DND-41 (cell line): Measurements from ENCODE around the gene NRXN3.

Experiments
- ATAC-seq: fragments of 200-7000 bp; cut with Tn5 transposase; 3 replicates; pipeline ENCODE4 v1.9.1; 2021; ENCODE audit warnings: low read depth; ENCODE audit not compliant: insufficient read depth
- DNase-seq: peaks from one replicate; pipeline ENCODE4 v3.0.0-alpha.2; 2020
- H2AFZ ChIP-seq: 2 replicates; pipeline ENCODE4 v1.6.0; 2012; ENCODE audit warnings: low read depth, low read length
- H3K27ac ChIP-seq: 2 replicates; pipeline ENCODE4 v1.5.1; 2012; ENCODE audit warnings: low read length, inconsistent platforms
- H3K27me3 ChIP-seq: fragments of 200-600 bp; sonication (generic); 2 replicates; pipeline ENCODE4 v1.6.0; 2012; ENCODE audit warnings: low read length, mild to moderate bottlenecking, inconsistent platforms; ENCODE audit not compliant: insufficient read depth, poor library complexity
- H3K36me3 ChIP-seq: 2 replicates; pipeline ENCODE4 v1.5.1; 2012; ENCODE audit warnings: low read length, inconsistent platforms; ENCODE audit not compliant: insufficient read depth
- H3K4me1 ChIP-seq: 2 replicates; pipeline ENCODE4 v1.5.1; 2012; ENCODE audit warnings: mild to moderate bottlenecking, low read length; ENCODE audit not compliant: insufficient read depth
- H3K4me2 ChIP-seq: 2 replicates; pipeline ENCODE4 v1.6.0; 2012; ENCODE audit warnings: mild to moderate bottlenecking, moderate library complexity, low read length, inconsistent platforms; ENCODE audit not compliant: insufficient read depth
- H3K4me3 ChIP-seq, 2 experiments: fragments of 200-600 bp in 1 of 2; shearing (Covaris generic) in 1 of 2; 2 replicates each; pipeline ENCODE4 v1.5.1; 2012 to 2016; ENCODE audit warnings: inconsistent platforms in 2 of 2, low read length in 2 of 2, mild to moderate bottlenecking in 2 of 2, low read depth in 1 of 2, moderate library complexity in 1 of 2
- H3K79me2 ChIP-seq: 2 replicates; pipeline ENCODE4 v1.6.0; 2012; ENCODE audit warnings: low read length, inconsistent platforms; ENCODE audit not compliant: insufficient read depth
- H3K9ac ChIP-seq: 2 replicates; pipeline ENCODE4 v1.6.0; 2012; ENCODE audit warnings: low read depth, mild to moderate bottlenecking, inconsistent platforms, low read length, moderate library complexity
- H3K9me3 ChIP-seq: 2 replicates; pipeline ENCODE4 v1.5.1; 2012; ENCODE audit warnings: low read length, moderate library complexity, mild to moderate bottlenecking, inconsistent platforms; ENCODE audit not compliant: insufficient read depth, severe bottlenecking
- H4K20me1 ChIP-seq: 2 replicates; pipeline ENCODE4 v1.6.0; 2012; ENCODE audit warnings: low read length; ENCODE audit not compliant: insufficient read depth
- CTCF ChIP-seq: IDR thresholded peaks from 2 replicates; pipeline ENCODE4 v1.5.1; 2012; ENCODE audit warnings: borderline replicate concordance, low read length, moderate library complexity, mild to moderate bottlenecking; ENCODE audit not compliant: poor library complexity, severe bottlenecking; ENCODE audit errors: extremely low read depth
- EZH2 ChIP-seq: IDR thresholded peaks from 3 replicates; pipeline ENCODE4 v1.6.1; 2012; ENCODE audit warnings: borderline replicate concordance, low read depth, mild to moderate bottlenecking, moderate library complexity, low read length, inconsistent platforms; ENCODE audit not compliant: severe bottlenecking

The NRXN3 gene

GRCh38 chr14:79083356-79083755 lies 913.2 kb downstream of the NRXN3 start:
- H3K79me2 ChIP-seq: no peaks in the 10 kb centered on the region
- H4K20me1 ChIP-seq: no peaks in the 10 kb centered on the region
- no peak overlapping the region for H3K4me2 ChIP-seq
- TF ChIP-seq EZH2 (no peak), CTCF (no peak)
- no peaks in the 10 kb centered on the region for H3K4me1 ChIP-seq
- H3K4me3 ChIP-seq: no peak overlapping the region
- no peak overlapping the region for H3K9ac ChIP-seq
- H3K27ac ChIP-seq: no peak overlapping the region
- DNase-seq (no peak), ATAC-seq (no peak)
- H3K9me3 ChIP-seq: no peaks in the 10 kb centered on the region
- no peaks in the 10 kb centered on the region for H3K27me3 ChIP-seq
- no peaks in the 10 kb centered on the region for H3K36me3 ChIP-seq
- no peak overlapping the region for H2AFZ ChIP-seq

- no peak for TF ChIP-seq EZH2
- no peak for TF ChIP-seq CTCF
- Histone ChIP-seq H3K9me3 (no peaks in the 10 kb centered on the region), H3K27me3 (no peaks in the 10 kb centered on the region), H3K79me2 (no peaks in the 10 kb centered on the region), H3K27ac (no peak overlapping the region), H3K4me3 (no peak overlapping the region), H3K36me3 (no peaks in the 10 kb centered on the region), H3K9ac (no peak overlapping the region), H4K20me1 (no peaks in the 10 kb centered on the region), H3K4me2 (no peak overlapping the region), H3K4me1 (no peaks in the 10 kb centered on the region), H2AFZ (no peak overlapping the region)
- no peak for ATAC-seq
- no peak for DNase-seq
Measured at GRCh38 chr14:79084861-79085260, 914.7 kb downstream of the NRXN3 start.

- H3K4me2 ChIP-seq: no peak overlapping the region
- H3K36me3 ChIP-seq: no peaks in the 10 kb centered on the region
- H3K9me3 ChIP-seq: no peaks in the 10 kb centered on the region
- no peak overlapping the region for H3K27ac ChIP-seq
- H3K4me1 ChIP-seq: no peaks in the 10 kb centered on the region
- no peaks in the 10 kb centered on the region for H4K20me1 ChIP-seq
- no peak overlapping the region for H3K4me3 ChIP-seq
- H3K79me2 ChIP-seq: no peaks in the 10 kb centered on the region
- H2AFZ ChIP-seq: no peak overlapping the region
- DNase-seq: no peak
- no peak overlapping the region for H3K9ac ChIP-seq
- ATAC-seq: no peak
- no peaks in the 10 kb centered on the region for H3K27me3 ChIP-seq
- TF ChIP-seq EZH2 (no peak), CTCF (no peak)
Measured at GRCh38 chr14:79089576-79089975, 919.4 kb downstream of the NRXN3 start.

- Histone ChIP-seq H3K9ac (no peak overlapping the region), H3K36me3 (no peaks in the 10 kb centered on the region), H3K4me3 (no peak overlapping the region), H2AFZ (no peak overlapping the region), H3K4me1 (no peaks in the 10 kb centered on the region), H4K20me1 (no peaks in the 10 kb centered on the region), H3K4me2 (no peak overlapping the region), H3K79me2 (no peaks in the 10 kb centered on the region), H3K27ac (no peak overlapping the region), H3K9me3 (no peaks in the 10 kb centered on the region), H3K27me3 (no peaks in the 10 kb centered on the region)
- ATAC-seq (no peak), DNase-seq (no peak)
- TF ChIP-seq EZH2 (no peak), CTCF (no peak)
Measured at GRCh38 chr14:79090641-79091180, 920.5 kb downstream of the NRXN3 start.
